GM12892 (cell line): ENCODE data around the gene YY1.

ENCODE experiments used
- POLR2A ChIP-seq: IDR thresholded peaks from 2 replicates; pipeline ENCODE4 v1.6.1; 2011; ENCODE audit warnings: low read depth, low read length, control low read depth
- POLR2AphosphoS5 ChIP-seq: IDR thresholded peaks from 2 replicates; pipeline ENCODE4 v1.6.1; 2011; ENCODE audit warnings: low read depth, low read length, control low read depth

DNA sequence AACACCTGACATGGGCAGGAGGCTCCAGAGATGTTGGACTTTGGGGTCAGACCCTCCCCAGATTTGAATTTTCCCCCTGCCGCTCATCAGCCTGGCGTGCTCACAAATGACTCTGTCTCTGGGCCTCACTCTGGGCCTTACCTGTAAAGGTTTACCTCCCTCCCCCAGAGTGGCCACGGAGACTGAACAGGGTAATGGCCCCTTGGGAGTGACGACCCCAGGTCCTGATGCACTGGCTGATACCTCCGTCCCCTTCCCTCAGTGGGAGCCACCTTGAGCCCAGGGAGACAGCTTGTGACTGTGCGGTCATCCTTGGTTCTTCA, 60.3 kb downstream of the YY1 start:
- TF ChIP-seq POLR2A (no peak), POLR2AphosphoS5 (no peak)
